T-helper 17 cell (primary cell): ENCODE results near the gene SHC4. TPM values are rescaled to one million over a fixed set of nuclear protein-coding genes. Genes with fewer than 3 reads are reported as not detected.

ENCODE experiments used
- ATAC-seq: fragments of 150-1000 bp; cut with Tn5 transposase; 2 replicates; pipeline ENCODE4 v1.10.0; 2021; ENCODE audit warnings: mild to moderate bottlenecking, moderate library complexity
- DNase-seq, 3 donors: peaks; one replicate each; pipeline versions ENCODE4 v3.0.0 to v3.0.0-alpha.2; 2020 to 2021
- H3K9me3 ChIP-seq: one replicate; pipeline ENCODE4 v1.7.0; 2013; ENCODE audit warnings: low read length, mild to moderate bottlenecking; ENCODE audit not compliant: control insufficient read depth, poor library complexity, severe bottlenecking
- H3K27ac Mint-ChIP-seq: one replicate; pipeline ENCODE4 v1.8.0; 2022; ENCODE audit warnings: mild to moderate bottlenecking, moderate library complexity, mixed read lengths
- H3K27me3 Mint-ChIP-seq: one replicate; pipeline ENCODE4 v1.8.0; 2022; ENCODE audit warnings: mixed read lengths
- H3K36me3 Mint-ChIP-seq: one replicate; pipeline ENCODE4 v1.8.0; 2022; ENCODE audit warnings: low read depth, mixed read lengths
- H3K4me1 Mint-ChIP-seq: one replicate; pipeline ENCODE4 v1.8.0; 2022; ENCODE audit warnings: mild to moderate bottlenecking, mixed read lengths
- H3K4me3 Mint-ChIP-seq: one replicate; pipeline ENCODE4 v1.8.0; 2022; ENCODE audit warnings: mild to moderate bottlenecking, moderate library complexity, mixed read lengths
- total RNA-seq, 4 donors: library from RNA in 2 of 4; stranded (reverse) in 2 of 4; gene quantifications; one replicate each; pipeline ENCODE4 v1.2.3 and lab custom pipeline; 2022 to 2026

SHC4 gene
- total RNA-seq, 2 donors from 2014 or later, result 0.12 TPM; not detected in 1

GRCh38 chr15:48828471-48828870 lies 135.2 kb downstream of the SHC4 start:
- Mint-ChIP-seq H3K4me3 (no peak overlapping the region), H3K36me3 (no peaks in the 10 kb centered on the region), H3K27me3 (peaks cover 17% of the 10 kb centered on the region)

GRCh38 chr15:48825075-48825474 lies 138.6 kb downstream of the SHC4 start:
- DNase-seq (no peak), ATAC-seq (no peak)
- no peak overlapping the region for H3K4me3 Mint-ChIP-seq
- no peaks in the 10 kb centered on the region for H3K36me3 Mint-ChIP-seq
- H3K27ac Mint-ChIP-seq, result no peak overlapping the region
- no peaks in the 10 kb centered on the region for H3K9me3 ChIP-seq
- H3K27me3 Mint-ChIP-seq, result peaks cover 22% of the 10 kb centered on the region
- no peaks in the 10 kb centered on the region for H3K4me1 Mint-ChIP-seq

More at GRCh38 chr15:48828471-48828870, 135.2 kb downstream of the SHC4 start:
- Mint-ChIP-seq H3K4me1 (no peaks in the 10 kb centered on the region), H3K27ac (no peak overlapping the region)
- H3K9me3 ChIP-seq, result peaks cover 3% of the 10 kb centered on the region
- ATAC-seq, result no peak
- DNase-seq, result no peak

GRCh38 chr15:48823706-48824105 lies 140.0 kb downstream of the SHC4 start:
- Mint-ChIP-seq H3K4me3 (no peak overlapping the region), H3K36me3 (no peaks in the 10 kb centered on the region), H3K27ac (no peak overlapping the region), H3K27me3 (peaks cover 18% of the 10 kb centered on the region), H3K4me1 (no peaks in the 10 kb centered on the region)
- no peaks in the 10 kb centered on the region for H3K9me3 ChIP-seq
- no peak for ATAC-seq
- no peak for DNase-seq

- DNase-seq (no peak), ATAC-seq (no peak)
- Mint-ChIP-seq H3K4me1 (no peaks in the 10 kb centered on the region), H3K27me3 (peaks cover 17% of the 10 kb centered on the region), H3K4me3 (no peak overlapping the region), H3K36me3 (no peaks in the 10 kb centered on the region), H3K27ac (no peak overlapping the region)
- H3K9me3 ChIP-seq, result no peaks in the 10 kb centered on the region
Observed at GRCh38 chr15:48823237-48823636, 140.5 kb downstream of the SHC4 start.

GRCh38 chr15:48814286-48814685 lies 149.4 kb downstream of the SHC4 start:
- peaks cover 8% of the 10 kb centered on the region for H3K27me3 Mint-ChIP-seq
- peaks cover 3% of the 10 kb centered on the region for H3K36me3 Mint-ChIP-seq
- ATAC-seq (no peak), DNase-seq (no peak)
- no peak overlapping the region for H3K4me3 Mint-ChIP-seq
- peaks cover 18% of the 10 kb centered on the region for H3K4me1 Mint-ChIP-seq
- H3K27ac Mint-ChIP-seq, result no peak overlapping the region
- no peaks in the 10 kb centered on the region for H3K9me3 ChIP-seq

- ATAC-seq (no peak), DNase-seq (no peak)
- H3K4me1 Mint-ChIP-seq, result peaks cover 27% of the 10 kb centered on the region
- H3K9me3 ChIP-seq, result no peaks in the 10 kb centered on the region
- H3K27me3 Mint-ChIP-seq, result peaks cover 8% of the 10 kb centered on the region
- H3K27ac Mint-ChIP-seq, result peak overlapping the region; percentile 53
- H3K36me3 Mint-ChIP-seq, result peaks cover 3% of the 10 kb centered on the region
- H3K4me3 Mint-ChIP-seq, result peak overlapping the region; percentile 95
Observed at GRCh38 chr15:48811325-48811958, 152.3 kb downstream of the SHC4 start.

GRCh38 chr15:48810414-48811324 lies 153.1 kb downstream of the SHC4 start, which contains the start of gene CEP152:
CEP152 (minus strand) TSS chr15:48811069; CDS start chr15:48805649, 5,420 bp downstream.
- Mint-ChIP-seq H3K27me3 (peaks cover 8% of the 10 kb centered on the region), H3K4me3 (peak within 1 kb of the TSS; percentile 95), H3K27ac (peak within 1 kb of the TSS; percentile 86), H3K36me3 (peaks cover 3% of the 10 kb centered on the region), H3K4me1 (peaks cover 29% of the 10 kb centered on the region)
- no peaks in the 10 kb centered on the region for H3K9me3 ChIP-seq
- ATAC-seq (peak; percentile 95), DNase-seq (peak; percentile 95 to 97 (median 97))

GRCh38 chr15:48806151-48806550 lies 157.6 kb downstream of the SHC4 start:
- DNase-seq (no peak), ATAC-seq (no peak)
- Mint-ChIP-seq H3K4me1 (peaks cover 36% of the 10 kb centered on the region), H3K27ac (no peak overlapping the region), H3K4me3 (no peak overlapping the region), H3K27me3 (no peaks in the 10 kb centered on the region), H3K36me3 (peaks cover 11% of the 10 kb centered on the region)
- no peaks in the 10 kb centered on the region for H3K9me3 ChIP-seq

GRCh38 chr15:48805591-48805990 lies 158.1 kb downstream of the SHC4 start:
- no peaks in the 10 kb centered on the region for H3K9me3 ChIP-seq
- Mint-ChIP-seq H3K4me1 (peaks cover 35% of the 10 kb centered on the region), H3K27me3 (no peaks in the 10 kb centered on the region), H3K4me3 (peak overlapping the region; percentile 31), H3K27ac (no peak overlapping the region), H3K36me3 (peaks cover 11% of the 10 kb centered on the region)
- ATAC-seq, result no peak
- no peak for DNase-seq

GRCh38 chr15:48803877-48804276 lies 159.8 kb downstream of the SHC4 start:
- no peak for ATAC-seq
- peak overlapping the region; percentile 37 for H3K27ac Mint-ChIP-seq
- H3K36me3 Mint-ChIP-seq, result peaks cover 11% of the 10 kb centered on the region
- H3K4me3 Mint-ChIP-seq, result no peak overlapping the region
- no peak for DNase-seq
- no peaks in the 10 kb centered on the region for H3K27me3 Mint-ChIP-seq
- peaks cover 24% of the 10 kb centered on the region for H3K4me1 Mint-ChIP-seq
- H3K9me3 ChIP-seq, result no peaks in the 10 kb centered on the region

GRCh38 chr15:48802867-48803266 lies 160.9 kb downstream of the SHC4 start:
- Mint-ChIP-seq H3K4me3 (no peak overlapping the region), H3K27me3 (no peaks in the 10 kb centered on the region), H3K4me1 (peaks cover 25% of the 10 kb centered on the region), H3K27ac (no peak overlapping the region), H3K36me3 (peaks cover 11% of the 10 kb centered on the region)
- no peaks in the 10 kb centered on the region for H3K9me3 ChIP-seq
- ATAC-seq (no peak), DNase-seq (no peak)

GRCh38 chr15:48802257-48802656 lies 161.5 kb downstream of the SHC4 start:
- ATAC-seq (no peak), DNase-seq (no peak)
- Mint-ChIP-seq H3K36me3 (peaks cover 11% of the 10 kb centered on the region), H3K4me3 (no peak overlapping the region), H3K27ac (no peak overlapping the region), H3K27me3 (no peaks in the 10 kb centered on the region), H3K4me1 (peaks cover 29% of the 10 kb centered on the region)
- no peaks in the 10 kb centered on the region for H3K9me3 ChIP-seq

GRCh38 chr15:48800811-48801455 lies 162.8 kb downstream of the SHC4 start:
- no peaks in the 10 kb centered on the region for H3K9me3 ChIP-seq
- ATAC-seq (no peak), DNase-seq (no peak)
- peaks cover 23% of the 10 kb centered on the region for H3K4me1 Mint-ChIP-seq
- H3K27ac Mint-ChIP-seq, result no peak overlapping the region
- no peaks in the 10 kb centered on the region for H3K27me3 Mint-ChIP-seq
- H3K36me3 Mint-ChIP-seq, result peaks cover 11% of the 10 kb centered on the region
- H3K4me3 Mint-ChIP-seq, result no peak overlapping the region
